Mesendoderm (in vitro differentiated cells): ENCODE data around the gene EEPD1.

ENCODE experiments used
- DNase-seq: peaks from one replicate; pipeline ENCODE4 v3.0.0; 2013
- H2AK5ac ChIP-seq: 2 replicates; pipeline ENCODE4 v1.6.1; 2013; ENCODE audit warnings: low read length, inconsistent platforms
- H2BK120ac ChIP-seq: 2 replicates; pipeline ENCODE4 v1.6.1; 2013; ENCODE audit warnings: low read depth, mild to moderate bottlenecking, low read length, moderate library complexity, mixed read lengths
- H2BK15ac ChIP-seq: replicated peaks from 2 replicates; pipeline ENCODE4 v1.6.1; 2013; ENCODE audit warnings: low read depth, mild to moderate bottlenecking, moderate library complexity
- H2BK5ac ChIP-seq: 2 replicates; pipeline ENCODE4 v1.6.1; 2013; ENCODE audit warnings: low read length, inconsistent platforms
- H3K18ac ChIP-seq: 2 replicates; pipeline ENCODE4 v1.6.1; 2013; ENCODE audit warnings: mild to moderate bottlenecking, low read length, mixed read lengths
- H3K23ac ChIP-seq: one replicate; pipeline ENCODE4 v1.6.1; 2013; ENCODE audit warnings: low read length
- H3K27ac ChIP-seq: 2 replicates; pipeline ENCODE4 v1.5.1; 2013; ENCODE audit warnings: low read depth, mild to moderate bottlenecking, inconsistent platforms, low read length, moderate library complexity
- H3K27me3 ChIP-seq: 2 replicates; pipeline ENCODE4 v1.6.1; 2013; ENCODE audit warnings: low read length, control low read depth, mild to moderate bottlenecking, inconsistent platforms; ENCODE audit not compliant: insufficient read depth, poor library complexity
- H3K36me3 ChIP-seq: 2 replicates; pipeline ENCODE4 v1.6.1; 2013; ENCODE audit warnings: low read length, inconsistent platforms; ENCODE audit not compliant: control insufficient read depth, insufficient read depth
- H3K4ac ChIP-seq: one replicate; pipeline ENCODE4 v1.6.1; 2013; ENCODE audit warnings: low read depth, mild to moderate bottlenecking, low read length, moderate library complexity
- H3K4me1 ChIP-seq: 2 replicates; pipeline ENCODE4 v1.6.1; 2013; ENCODE audit warnings: low read depth, low read length, inconsistent platforms; ENCODE audit not compliant: control insufficient read depth
- H3K4me2 ChIP-seq: 2 replicates; pipeline ENCODE4 v1.6.1; 2013; ENCODE audit warnings: low read length
- H3K4me3 ChIP-seq: 2 replicates; pipeline ENCODE4 v1.5.1; 2013; ENCODE audit warnings: mild to moderate bottlenecking, low read length
- H3K56ac ChIP-seq: one replicate; pipeline ENCODE4 v1.6.1; 2013; ENCODE audit warnings: low read length
- H3K79me1 ChIP-seq: 2 replicates; pipeline ENCODE4 v1.6.1; 2013; ENCODE audit warnings: low read length, inconsistent platforms
- H3K79me2 ChIP-seq: 2 replicates; pipeline ENCODE4 v1.6.1; 2013; ENCODE audit warnings: mild to moderate bottlenecking, low read length; ENCODE audit not compliant: control insufficient read depth, insufficient read depth
- H3K9ac ChIP-seq: 2 replicates; pipeline ENCODE4 v1.6.1; 2013; ENCODE audit warnings: low read length, inconsistent platforms
- H4K5ac ChIP-seq: one replicate; pipeline ENCODE4 v1.6.1; 2013; ENCODE audit warnings: low read length
- H4K8ac ChIP-seq: one replicate; pipeline ENCODE4 v1.6.1; 2013; ENCODE audit warnings: low read depth, mild to moderate bottlenecking, control low read depth, low read length, moderate library complexity
- WGBS: extraction: QIAGEN DNeasy Blood & Tissue Kit; methylation state at CpG from one replicate; pipeline ENCODE4 v1.1.7; 2013; ENCODE audit warnings: low lambda C conversion rate, missing lambda C conversion rate; ENCODE audit not compliant: insufficient coverage; ENCODE audit errors: extremely low coverage; 5-methylcytosine and 5-hydroxymethylcytosine counted together

EEPD1 gene

DNA sequence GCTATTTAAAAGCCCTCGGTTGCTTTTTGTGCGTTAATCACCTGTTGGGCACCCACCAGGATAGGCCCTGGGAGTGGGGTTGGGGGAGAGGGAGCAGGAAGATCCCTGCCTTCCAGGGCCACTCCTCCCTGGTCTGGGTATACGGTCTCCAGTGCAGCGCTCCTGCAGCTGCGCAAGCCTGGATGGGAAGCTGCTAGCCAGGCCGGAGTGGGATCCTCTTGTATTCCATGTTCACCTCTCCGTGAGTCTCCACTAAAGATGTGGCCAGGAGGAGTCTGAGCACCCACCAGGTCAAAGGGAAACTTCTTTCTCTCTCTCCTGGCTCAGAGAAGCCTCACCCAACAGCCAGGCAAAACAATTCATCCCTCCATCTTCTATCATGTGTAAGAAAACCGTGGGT is 157.8 kb downstream of the EEPD1 start:
- Histone ChIP-seq H3K4me3 (no peak overlapping the region), H4K8ac (no peak overlapping the region), H3K27me3 (no peaks in the 10 kb centered on the region), H4K5ac (no peak overlapping the region), H2BK15ac (no peak overlapping the region), H3K56ac (no peak overlapping the region), H3K4me1 (peaks cover 3% of the 10 kb centered on the region), H2AK5ac (no peak overlapping the region), H2BK120ac (no peak overlapping the region), H2BK5ac (no peak overlapping the region), H3K79me2 (no peaks in the 10 kb centered on the region), H3K4me2 (no peak overlapping the region), H3K27ac (no peak overlapping the region), H3K4ac (no peak overlapping the region), H3K79me1 (no peaks in the 10 kb centered on the region), H3K36me3 (no peaks in the 10 kb centered on the region), H3K18ac (no peak overlapping the region), H3K9ac (no peak overlapping the region), H3K23ac (no peak overlapping the region)
- no peak for DNase-seq
- no CpG with 5 or more reads among the region's 8 CpGs for WGBS

DNA sequence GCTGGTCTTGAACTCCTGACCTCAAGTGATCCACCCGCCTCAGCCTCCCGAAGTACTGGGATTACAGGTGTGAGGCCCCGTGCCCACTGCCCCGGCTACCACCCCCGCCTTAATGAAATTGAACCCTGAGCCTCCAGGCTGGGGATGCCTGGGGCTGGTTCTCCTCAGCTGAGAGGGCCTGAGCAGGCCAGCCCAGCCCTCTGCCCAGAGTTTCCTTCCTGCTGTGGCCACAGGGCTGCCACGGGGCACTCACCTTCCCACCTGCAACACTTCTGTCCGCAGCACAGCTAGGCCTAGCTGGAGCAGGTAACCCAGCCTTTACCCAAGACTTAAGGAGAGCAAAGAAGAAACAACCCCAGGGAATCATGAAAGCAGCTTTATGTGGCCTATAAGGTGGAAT is 158.5 kb downstream of the EEPD1 start:
- no peak overlapping the region for H3K9ac ChIP-seq
- H2BK5ac ChIP-seq, result no peak overlapping the region
- H4K5ac ChIP-seq, result no peak overlapping the region
- no peaks in the 10 kb centered on the region for H3K36me3 ChIP-seq
- H3K27me3 ChIP-seq, result no peaks in the 10 kb centered on the region
- no peak overlapping the region for H2BK120ac ChIP-seq
- no peak overlapping the region for H3K23ac ChIP-seq
- peaks cover 4% of the 10 kb centered on the region for H3K4me1 ChIP-seq
- H3K18ac ChIP-seq, result no peak overlapping the region
- no peak overlapping the region for H3K4me3 ChIP-seq
- no peaks in the 10 kb centered on the region for H3K79me1 ChIP-seq
- no peak overlapping the region for H3K27ac ChIP-seq
- H2BK15ac ChIP-seq, result no peak overlapping the region
- no peak overlapping the region for H3K4me2 ChIP-seq
- H3K4ac ChIP-seq, result no peak overlapping the region
- H4K8ac ChIP-seq, result no peak overlapping the region
- DNase-seq, result no peak
- no peaks in the 10 kb centered on the region for H3K79me2 ChIP-seq
- no peak overlapping the region for H2AK5ac ChIP-seq
- H3K56ac ChIP-seq, result no peak overlapping the region
- no CpG with 5 or more reads among the region's 7 CpGs for WGBS

DNA sequence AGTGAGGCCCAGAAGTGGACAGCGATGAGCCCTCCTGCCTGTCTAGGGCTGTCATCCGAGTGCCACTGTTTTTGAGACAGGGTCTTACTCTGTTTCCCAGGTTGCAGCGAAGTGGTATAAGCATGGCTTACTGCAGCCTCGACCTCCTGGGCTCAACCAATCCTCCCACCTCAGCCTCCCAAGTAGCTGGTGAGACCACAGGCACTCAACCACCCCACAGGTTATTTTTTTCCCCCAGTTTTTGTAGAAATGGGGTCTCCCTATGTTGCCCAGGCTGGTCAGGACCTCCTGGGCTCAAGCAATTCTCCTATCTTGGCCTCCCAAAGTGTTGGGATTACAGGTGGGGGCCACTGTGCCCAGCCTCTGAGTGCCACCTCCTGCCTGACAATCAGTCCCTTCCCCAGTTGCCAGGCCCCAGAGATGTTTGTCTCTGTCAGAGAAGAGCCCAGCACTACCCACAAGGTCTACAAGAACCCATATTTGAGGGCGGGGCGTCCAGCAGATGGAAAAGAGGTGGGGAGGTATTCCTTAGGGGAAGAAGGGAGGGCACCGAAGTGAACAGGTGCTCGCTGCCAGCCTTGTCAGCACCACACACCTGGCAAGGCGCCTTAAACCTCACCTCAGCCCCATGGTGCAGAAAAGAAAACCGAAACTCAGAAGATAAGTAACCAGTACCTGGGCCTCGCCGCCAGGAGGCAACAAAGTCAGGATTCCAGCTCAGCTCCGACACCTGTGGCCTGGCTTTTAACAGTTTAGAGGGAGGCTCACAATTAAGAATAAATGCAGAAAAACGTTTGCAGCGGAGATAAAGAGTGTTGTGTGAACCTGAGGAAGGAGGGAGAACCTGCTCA is 159.2 kb downstream of the EEPD1 start:
- Histone ChIP-seq H3K56ac (no peak overlapping the region), H2BK120ac (no peak overlapping the region), H3K79me2 (no peaks in the 10 kb centered on the region), H3K27ac (no peak overlapping the region), H3K27me3 (no peaks in the 10 kb centered on the region), H2BK15ac (no peak overlapping the region), H3K36me3 (no peaks in the 10 kb centered on the region), H2BK5ac (no peak overlapping the region), H3K4me3 (no peak overlapping the region), H3K79me1 (no peaks in the 10 kb centered on the region), H3K4me1 (peaks cover 4% of the 10 kb centered on the region), H3K23ac (no peak overlapping the region), H3K9ac (no peak overlapping the region), H3K4ac (no peak overlapping the region), H4K8ac (no peak overlapping the region), H4K5ac (no peak overlapping the region), H2AK5ac (no peak overlapping the region), H3K4me2 (no peak overlapping the region), H3K18ac (no peak overlapping the region)
- no CpG with 5 or more reads among the region's 15 CpGs for WGBS
- peak; percentile 68 for DNase-seq

DNA sequence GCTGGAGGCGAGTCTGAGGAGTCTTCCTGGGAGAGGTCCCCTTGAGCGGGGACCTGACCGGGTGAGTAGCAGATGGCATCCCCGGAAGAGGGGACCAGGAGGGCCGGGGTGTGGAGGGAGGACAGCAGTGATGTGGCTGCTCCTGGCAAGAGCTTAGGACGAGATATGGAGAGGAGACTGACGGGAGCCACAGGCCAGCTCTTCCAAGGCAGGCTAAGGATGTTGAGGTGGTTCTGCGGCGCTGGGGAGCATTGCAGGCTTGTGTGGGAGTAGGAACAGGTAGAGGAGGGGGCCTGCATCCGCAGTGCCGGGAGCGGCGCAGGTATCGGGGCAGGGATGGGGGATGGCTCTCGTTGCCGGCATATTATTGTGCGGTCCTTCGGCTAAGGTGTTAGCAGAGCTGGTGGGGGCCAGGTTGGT is 159.9 kb downstream of the EEPD1 start:
- H3K4ac ChIP-seq, result no peak overlapping the region
- H4K5ac ChIP-seq, result no peak overlapping the region
- no peak overlapping the region for H3K23ac ChIP-seq
- no peak overlapping the region for H3K18ac ChIP-seq
- H2AK5ac ChIP-seq, result no peak overlapping the region
- no peak overlapping the region for H2BK120ac ChIP-seq
- no peaks in the 10 kb centered on the region for H3K79me2 ChIP-seq
- H3K27me3 ChIP-seq, result no peaks in the 10 kb centered on the region
- H2BK15ac ChIP-seq, result no peak overlapping the region
- H3K36me3 ChIP-seq, result no peaks in the 10 kb centered on the region
- no peak overlapping the region for H4K8ac ChIP-seq
- WGBS, result no CpG with 5 or more reads among the region's 18 CpGs
- no peak overlapping the region for H3K56ac ChIP-seq
- no peak overlapping the region for H3K4me3 ChIP-seq
- no peak overlapping the region for H3K4me2 ChIP-seq
- H3K27ac ChIP-seq, result no peak overlapping the region
- no peak overlapping the region for H3K9ac ChIP-seq
- peaks cover 8% of the 10 kb centered on the region for H3K4me1 ChIP-seq
- H2BK5ac ChIP-seq, result no peak overlapping the region
- DNase-seq, result no peak
- H3K79me1 ChIP-seq, result no peaks in the 10 kb centered on the region

DNA sequence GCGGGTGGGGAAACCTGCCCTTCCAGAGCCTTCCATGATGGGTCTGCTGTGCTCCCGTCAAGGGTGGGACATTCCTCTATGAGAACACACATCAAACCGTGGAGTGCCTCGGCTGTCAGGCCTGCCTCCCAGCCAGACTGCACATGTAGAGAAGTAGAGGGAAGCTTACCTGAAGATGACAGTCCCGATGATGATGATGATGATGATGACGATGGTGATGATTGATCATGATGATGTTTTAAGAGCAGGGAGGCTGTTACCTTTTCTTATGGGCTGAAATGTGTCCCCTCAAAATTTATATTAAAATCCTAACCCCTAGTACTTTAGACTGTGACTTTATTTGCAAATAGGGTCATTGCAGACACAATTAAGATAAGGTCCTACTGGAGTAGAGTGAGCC is 160.6 kb downstream of the EEPD1 start:
- Histone ChIP-seq H3K9ac (no peak overlapping the region), H3K4ac (no peak overlapping the region), H3K18ac (no peak overlapping the region), H2BK15ac (no peak overlapping the region), H3K23ac (no peak overlapping the region), H3K4me3 (no peak overlapping the region), H3K4me1 (peaks cover 8% of the 10 kb centered on the region), H3K79me2 (no peaks in the 10 kb centered on the region), H3K4me2 (no peak overlapping the region), H2AK5ac (no peak overlapping the region), H2BK120ac (no peak overlapping the region), H3K36me3 (no peaks in the 10 kb centered on the region), H2BK5ac (no peak overlapping the region), H3K56ac (no peak overlapping the region), H3K27ac (no peak overlapping the region), H4K5ac (no peak overlapping the region), H3K27me3 (no peaks in the 10 kb centered on the region), H4K8ac (no peak overlapping the region), H3K79me1 (no peaks in the 10 kb centered on the region)
- DNase-seq, result no peak
- no CpG with 5 or more reads among the region's 6 CpGs for WGBS

DNA sequence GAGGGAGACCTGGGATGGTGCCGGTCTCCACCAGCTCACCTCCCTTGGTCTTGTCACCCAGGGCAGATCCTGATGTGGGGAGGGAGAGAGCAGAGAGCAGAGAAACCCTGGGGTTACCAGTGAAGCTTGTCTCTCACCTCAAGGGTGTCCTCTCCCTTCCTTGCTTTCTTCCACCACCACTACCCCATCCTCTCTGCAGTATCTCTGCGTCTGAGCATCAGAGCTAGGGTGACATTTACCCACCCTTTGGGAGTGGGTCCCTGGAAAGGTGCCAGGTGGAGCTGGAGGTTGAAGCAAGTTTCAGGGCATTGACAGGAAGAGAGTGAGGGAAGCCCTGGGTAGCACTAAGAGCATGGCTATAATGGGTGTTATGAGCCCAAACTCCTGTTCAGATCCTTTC is 161.4 kb downstream of the EEPD1 start:
- H3K4me3 ChIP-seq, result no peak overlapping the region
- no peak overlapping the region for H3K4me2 ChIP-seq
- H3K23ac ChIP-seq, result no peak overlapping the region
- no peak overlapping the region for H2BK5ac ChIP-seq
- H3K4me1 ChIP-seq, result peaks cover 8% of the 10 kb centered on the region
- H4K8ac ChIP-seq, result no peak overlapping the region
- H3K9ac ChIP-seq, result no peak overlapping the region
- no peaks in the 10 kb centered on the region for H3K79me2 ChIP-seq
- H4K5ac ChIP-seq, result no peak overlapping the region
- H3K36me3 ChIP-seq, result no peaks in the 10 kb centered on the region
- H2BK120ac ChIP-seq, result no peak overlapping the region
- no peak overlapping the region for H3K56ac ChIP-seq
- no peak overlapping the region for H2AK5ac ChIP-seq
- no peak overlapping the region for H3K18ac ChIP-seq
- H3K79me1 ChIP-seq, result no peaks in the 10 kb centered on the region
- no peak overlapping the region for H2BK15ac ChIP-seq
- no peak overlapping the region for H3K27ac ChIP-seq
- WGBS, result no CpG with 5 or more reads among the region's 2 CpGs
- H3K4ac ChIP-seq, result no peak overlapping the region
- H3K27me3 ChIP-seq, result no peaks in the 10 kb centered on the region
- DNase-seq, result no peak
